Nephron progenitor cell (in vitro differentiated cells): ENCODE results near the gene NSD2.

Experiments used
- DNase-seq: peaks from one replicate; pipeline ENCODE4 v3.0.0; 2021
- H3K27ac Mint-ChIP-seq: 2 replicates; pipeline ENCODE4 v1.8.0; 2021; ENCODE audit warnings: mild to moderate bottlenecking, moderate library complexity, mixed read lengths
- H3K27me3 Mint-ChIP-seq: 2 replicates; pipeline ENCODE4 v1.8.0; 2021; ENCODE audit warnings: mild to moderate bottlenecking, low read depth, mixed read lengths; ENCODE audit not compliant: poor library complexity
- H3K36me3 Mint-ChIP-seq: 2 replicates; pipeline ENCODE4 v1.8.0; 2021; ENCODE audit warnings: low read depth, mixed read lengths
- H3K4me1 Mint-ChIP-seq: 2 replicates; pipeline ENCODE4 v1.8.0; 2021; ENCODE audit warnings: mixed read lengths
- H3K4me3 Mint-ChIP-seq: 2 replicates; pipeline ENCODE4 v1.8.0; 2021; ENCODE audit warnings: mild to moderate bottlenecking, moderate library complexity, mixed read lengths
- H3K9me3 Mint-ChIP-seq: 2 replicates; pipeline ENCODE4 v1.8.0; 2021; ENCODE audit warnings: mild to moderate bottlenecking, moderate library complexity, mixed read lengths
- TF ChIP-seq, protein P1 (sequence below): fragments of 200-600 bp; sonication (generic); IDR thresholded peaks from 2 replicates; pipeline ENCODE4 v1.5.0; 2021; ENCODE audit warnings: antibody characterized with exemption

The NSD2 gene

DNA sequence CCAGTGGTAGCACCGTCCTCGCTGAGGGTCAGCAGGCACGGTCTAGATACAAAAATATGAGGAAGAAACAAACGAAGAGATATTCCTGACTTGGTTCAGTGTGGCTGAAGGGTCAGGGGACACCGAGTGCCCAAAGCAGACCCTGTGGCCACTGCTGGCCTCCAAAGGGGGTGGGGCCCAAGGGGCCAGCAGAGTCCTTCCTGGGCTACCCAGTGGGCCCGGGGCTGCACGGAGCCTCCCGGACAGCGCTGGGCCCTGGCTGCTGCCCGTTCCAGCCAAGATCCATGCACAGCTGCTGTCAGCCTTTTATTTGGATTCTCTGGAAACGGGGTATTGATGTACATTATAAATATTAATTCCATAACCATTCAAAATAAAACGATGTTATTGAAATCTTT, 117.1 kb downstream of the NSD2 start:
- Mint-ChIP-seq H3K36me3 (peaks cover 32% of the 10 kb centered on the region), H3K4me1 (no peaks in the 10 kb centered on the region), H3K27ac (no peak overlapping the region), H3K27me3 (peaks cover 3% of the 10 kb centered on the region), H3K4me3 (no peak overlapping the region), H3K9me3 (no peaks in the 10 kb centered on the region)
- TF ChIP-seq, protein P1, sequence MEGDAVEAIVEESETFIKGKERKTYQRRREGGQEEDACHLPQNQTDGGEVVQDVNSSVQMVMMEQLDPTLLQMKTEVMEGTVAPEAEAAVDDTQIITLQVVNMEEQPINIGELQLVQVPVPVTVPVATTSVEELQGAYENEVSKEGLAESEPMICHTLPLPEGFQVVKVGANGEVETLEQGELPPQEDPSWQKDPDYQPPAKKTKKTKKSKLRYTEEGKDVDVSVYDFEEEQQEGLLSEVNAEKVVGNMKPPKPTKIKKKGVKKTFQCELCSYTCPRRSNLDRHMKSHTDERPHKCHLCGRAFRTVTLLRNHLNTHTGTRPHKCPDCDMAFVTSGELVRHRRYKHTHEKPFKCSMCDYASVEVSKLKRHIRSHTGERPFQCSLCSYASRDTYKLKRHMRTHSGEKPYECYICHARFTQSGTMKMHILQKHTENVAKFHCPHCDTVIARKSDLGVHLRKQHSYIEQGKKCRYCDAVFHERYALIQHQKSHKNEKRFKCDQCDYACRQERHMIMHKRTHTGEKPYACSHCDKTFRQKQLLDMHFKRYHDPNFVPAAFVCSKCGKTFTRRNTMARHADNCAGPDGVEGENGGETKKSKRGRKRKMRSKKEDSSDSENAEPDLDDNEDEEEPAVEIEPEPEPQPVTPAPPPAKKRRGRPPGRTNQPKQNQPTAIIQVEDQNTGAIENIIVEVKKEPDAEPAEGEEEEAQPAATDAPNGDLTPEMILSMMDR = no peak
- DNase-seq = no peak

DNA sequence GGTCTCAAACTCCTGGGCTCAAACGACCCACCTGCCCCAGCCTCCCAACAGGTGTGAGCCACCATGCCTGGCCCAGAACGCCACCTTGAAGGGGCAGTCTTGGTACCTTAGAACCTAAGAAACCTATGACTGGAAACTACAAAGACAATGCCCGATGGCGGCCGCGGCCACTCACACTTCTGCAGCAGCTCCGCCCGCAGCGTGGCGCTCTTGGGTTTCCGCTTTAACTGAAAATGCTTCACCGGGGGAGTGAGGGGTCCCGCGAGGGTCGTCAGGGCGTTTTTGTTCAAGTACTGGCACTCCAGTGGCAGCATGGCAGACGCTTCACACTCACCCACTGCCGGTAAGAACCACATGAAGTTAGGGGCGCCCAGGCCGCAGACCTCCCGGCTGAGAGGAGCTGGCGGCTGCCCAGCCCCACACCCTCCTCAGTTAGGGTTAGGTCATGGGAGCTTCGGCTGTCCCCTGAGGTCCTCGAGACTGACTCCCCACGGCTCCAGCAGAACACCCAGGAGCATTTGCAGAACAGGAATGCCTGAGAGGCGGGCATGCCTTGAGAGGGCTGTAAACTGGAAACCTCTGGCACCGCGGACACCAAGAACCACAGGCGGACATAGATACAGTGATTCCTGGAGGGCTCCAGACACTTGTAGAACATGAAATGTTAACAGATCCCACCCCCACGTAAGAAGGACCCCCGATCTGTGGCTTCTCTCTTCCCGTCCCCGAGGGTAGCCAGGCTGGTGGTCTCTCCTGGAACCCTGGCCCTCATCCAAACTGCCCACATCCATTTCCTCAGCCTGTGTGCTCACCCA, 118.5 kb downstream of the NSD2 start:
- peak overlapping the region; percentile 83 for H3K27ac Mint-ChIP-seq
- H3K36me3 Mint-ChIP-seq = peaks cover 39% of the 10 kb centered on the region
- H3K9me3 Mint-ChIP-seq = no peaks in the 10 kb centered on the region
- H3K27me3 Mint-ChIP-seq = peaks cover 3% of the 10 kb centered on the region
- no peak for DNase-seq
- no peak overlapping the region for H3K4me3 Mint-ChIP-seq
- no peaks in the 10 kb centered on the region for H3K4me1 Mint-ChIP-seq
- TF ChIP-seq, protein P1 = no peak

DNA sequence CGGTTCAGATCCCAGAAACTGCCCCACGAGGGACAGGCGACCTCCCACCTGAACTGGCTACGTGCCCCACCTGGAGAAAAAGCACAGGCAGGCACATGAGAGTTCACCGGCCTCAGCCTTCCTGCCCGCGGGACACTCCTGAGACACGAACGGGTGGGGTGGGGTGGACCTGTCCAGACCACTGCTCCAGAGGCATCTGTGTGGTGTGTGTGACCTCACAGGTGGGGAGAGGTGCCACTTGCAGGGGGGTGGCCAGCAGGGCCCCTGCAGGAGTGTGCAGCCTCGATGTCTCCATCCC, 119.1 kb downstream of the NSD2 start:
- H3K27ac Mint-ChIP-seq = peak overlapping the region; percentile 83
- no peaks in the 10 kb centered on the region for H3K4me1 Mint-ChIP-seq
- peaks cover 45% of the 10 kb centered on the region for H3K36me3 Mint-ChIP-seq

DNA sequence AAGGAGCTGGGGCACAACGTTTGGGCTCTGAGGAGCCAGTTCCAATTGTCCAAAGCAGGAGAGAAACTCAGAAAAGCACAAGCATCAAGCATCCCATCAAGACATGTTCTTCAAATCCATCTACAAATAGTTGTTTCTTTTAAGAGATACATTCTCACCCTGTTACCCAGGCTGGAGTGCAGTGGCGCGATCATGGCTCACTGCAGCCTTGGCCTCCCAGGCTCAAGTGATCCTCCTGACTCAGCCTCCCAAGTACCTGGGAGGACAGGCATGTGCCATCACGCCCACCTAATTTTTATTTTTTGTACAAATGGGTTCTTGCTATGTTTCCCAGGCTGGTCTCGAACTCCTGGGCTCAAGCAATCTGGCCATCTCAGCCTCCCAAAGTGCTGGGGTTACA, 119.5 kb downstream of the NSD2 start:
- Mint-ChIP-seq H3K27ac (no peak overlapping the region), H3K27me3 (peaks cover 3% of the 10 kb centered on the region), H3K4me3 (no peak overlapping the region), H3K4me1 (no peaks in the 10 kb centered on the region), H3K36me3 (peaks cover 49% of the 10 kb centered on the region), H3K9me3 (peaks cover 8% of the 10 kb centered on the region)
- no peak for DNase-seq
- TF ChIP-seq, protein P1 = no peak

More for the DNA sequence above, 119.1 kb downstream of the NSD2 start:
- TF ChIP-seq, protein P1 = no peak
- DNase-seq = no peak
- H3K27me3 Mint-ChIP-seq = peaks cover 3% of the 10 kb centered on the region
- H3K4me3 Mint-ChIP-seq = no peak overlapping the region
- H3K9me3 Mint-ChIP-seq = peaks cover 4% of the 10 kb centered on the region

DNA sequence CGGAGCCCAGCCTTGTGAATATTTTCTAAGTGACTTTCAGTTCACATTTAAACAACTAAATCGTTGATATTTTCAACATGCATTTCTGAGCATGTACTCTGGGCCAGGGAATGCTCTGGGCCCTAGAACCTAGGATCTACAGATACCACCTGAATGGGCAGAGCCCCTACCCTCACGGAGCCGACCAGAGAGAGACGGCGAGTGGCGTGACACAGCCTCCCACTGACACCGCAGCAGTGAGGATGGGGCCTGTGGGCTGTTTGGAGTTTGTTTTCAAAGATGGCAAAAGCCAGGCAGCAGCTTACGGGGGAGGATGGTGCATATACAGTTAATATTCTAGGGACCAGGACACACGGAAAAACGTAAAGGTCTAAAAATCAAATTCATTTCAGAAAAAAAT, 119.9 kb downstream of the NSD2 start:
- DNase-seq = no peak
- Mint-ChIP-seq H3K27ac (no peak overlapping the region), H3K4me1 (no peaks in the 10 kb centered on the region), H3K9me3 (peaks cover 12% of the 10 kb centered on the region), H3K4me3 (no peak overlapping the region), H3K27me3 (peaks cover 3% of the 10 kb centered on the region), H3K36me3 (peaks cover 53% of the 10 kb centered on the region)
- TF ChIP-seq, protein P1 = no peak
